Measurements from ENCODE around the gene ST3GAL3. TPM values are rescaled to one million over a fixed set of nuclear protein-coding genes. Genes with fewer than 3 reads are reported as not detected.

Gene ST3GAL3
- total RNA-seq, 4 donors from 2014 or later = 4.1 to 47.2 (median 19.0) TPM

GRCh38 chr1:43963890-43964289, 256.6 kb downstream of the ST3GAL3 start:
- DNase-seq = no peak
- TF ChIP-seq, protein P1, sequence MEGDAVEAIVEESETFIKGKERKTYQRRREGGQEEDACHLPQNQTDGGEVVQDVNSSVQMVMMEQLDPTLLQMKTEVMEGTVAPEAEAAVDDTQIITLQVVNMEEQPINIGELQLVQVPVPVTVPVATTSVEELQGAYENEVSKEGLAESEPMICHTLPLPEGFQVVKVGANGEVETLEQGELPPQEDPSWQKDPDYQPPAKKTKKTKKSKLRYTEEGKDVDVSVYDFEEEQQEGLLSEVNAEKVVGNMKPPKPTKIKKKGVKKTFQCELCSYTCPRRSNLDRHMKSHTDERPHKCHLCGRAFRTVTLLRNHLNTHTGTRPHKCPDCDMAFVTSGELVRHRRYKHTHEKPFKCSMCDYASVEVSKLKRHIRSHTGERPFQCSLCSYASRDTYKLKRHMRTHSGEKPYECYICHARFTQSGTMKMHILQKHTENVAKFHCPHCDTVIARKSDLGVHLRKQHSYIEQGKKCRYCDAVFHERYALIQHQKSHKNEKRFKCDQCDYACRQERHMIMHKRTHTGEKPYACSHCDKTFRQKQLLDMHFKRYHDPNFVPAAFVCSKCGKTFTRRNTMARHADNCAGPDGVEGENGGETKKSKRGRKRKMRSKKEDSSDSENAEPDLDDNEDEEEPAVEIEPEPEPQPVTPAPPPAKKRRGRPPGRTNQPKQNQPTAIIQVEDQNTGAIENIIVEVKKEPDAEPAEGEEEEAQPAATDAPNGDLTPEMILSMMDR (IDR thresholded peaks at IDR 0.05) = no peak
- TF ChIP-seq POLR2A (IDR thresholded peaks at IDR 0.05) = no peak
- Histone ChIP-seq H3K27me3 (no peaks in the 10 kb centered on the region), H3K27ac (no peak overlapping the region), H3K9me3 (no peaks in the 10 kb centered on the region), H3K4me1 (no peaks in the 10 kb centered on the region), H3K4me3 (no peak overlapping the region), H3K36me3 (no peaks in the 10 kb centered on the region)
- intact Hi-C loops (cut with DNase I; ENCODE audit: low total_unique reads) = no loop called here

DNA sequence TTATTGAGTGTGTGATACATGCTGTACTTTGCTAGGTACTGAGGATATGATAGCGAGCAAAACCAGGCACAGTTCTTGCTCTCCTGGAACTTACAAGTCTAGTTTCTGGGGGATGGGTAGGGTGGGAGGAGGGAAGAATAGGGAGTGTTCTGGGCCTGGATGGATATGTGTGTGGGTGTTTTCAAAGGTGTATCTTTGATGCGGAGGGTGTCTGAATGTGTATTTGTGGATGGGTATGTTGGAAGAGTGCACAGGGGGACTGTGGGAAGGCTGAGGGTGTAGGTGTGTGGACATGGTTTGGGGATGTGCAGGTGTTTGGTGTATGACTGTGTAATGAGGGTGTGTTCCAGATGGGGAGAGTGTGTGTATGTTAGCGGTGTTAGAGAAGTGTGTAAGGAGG, 258.0 kb downstream of the ST3GAL3 start:
- no peaks in the 10 kb centered on the region for H3K36me3 ChIP-seq
- intact Hi-C loops (cut with DNase I; ENCODE audit: low total_unique reads) = no loop called here

DNA sequence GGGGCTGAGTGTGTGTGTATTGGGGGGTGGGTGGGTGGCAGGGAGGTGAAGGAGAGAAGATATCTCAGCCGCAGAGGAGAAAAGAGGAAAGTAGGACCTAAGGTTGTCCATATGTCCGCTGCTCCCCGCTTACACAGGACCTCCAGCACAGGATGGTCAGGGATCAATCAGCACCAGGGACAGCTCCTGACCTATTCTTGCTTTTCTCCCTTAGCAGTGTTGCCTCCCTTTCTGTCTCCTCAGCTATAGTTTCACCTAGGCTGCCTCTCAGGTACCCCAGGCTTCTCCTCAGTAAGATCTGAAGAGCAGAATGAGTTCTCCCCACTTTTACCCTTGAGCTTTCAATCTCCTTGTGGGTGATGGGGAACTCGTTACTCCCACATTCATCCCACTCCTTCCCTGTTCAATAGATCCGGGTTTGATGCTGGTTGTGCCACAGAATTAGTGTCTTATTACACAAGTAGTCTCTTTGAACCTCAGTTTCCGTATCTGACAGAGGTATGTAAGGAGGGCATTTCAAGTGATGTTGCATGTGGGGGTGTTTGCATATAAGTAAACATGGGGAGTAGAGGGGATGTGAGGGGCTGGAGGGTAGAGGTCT, 261.1 kb downstream of the ST3GAL3 start:
- H3K27me3 ChIP-seq = no peaks in the 10 kb centered on the region
- H3K27ac ChIP-seq = no peak overlapping the region
- peaks cover 0 to 7% of the 10 kb centered on the region in 2 donors for H3K4me1 ChIP-seq
- H3K9me3 ChIP-seq = no peaks in the 10 kb centered on the region
- no peak for DNase-seq
- no peaks in the 10 kb centered on the region for H3K36me3 ChIP-seq
- intact Hi-C loops (cut with DNase I; ENCODE audit: low total_unique reads) = no loop called here
- TF ChIP-seq, protein P1 (IDR thresholded peaks at IDR 0.05) = no peak
- TF ChIP-seq POLR2A (IDR thresholded peaks at IDR 0.05) = no peak
- no peak overlapping the region for H3K4me3 ChIP-seq

More for the DNA sequence above, 258.0 kb downstream of the ST3GAL3 start:
- Histone ChIP-seq H3K4me3 (no peak overlapping the region), H3K9me3 (no peaks in the 10 kb centered on the region), H3K4me1 (peaks cover 0 to 4% of the 10 kb centered on the region in 2 donors), H3K27me3 (no peaks in the 10 kb centered on the region), H3K27ac (no peak overlapping the region)
- no peak for TF ChIP-seq POLR2A (IDR thresholded peaks at IDR 0.05)
- TF ChIP-seq, protein P1 (IDR thresholded peaks at IDR 0.05) = no peak
- no peak for DNase-seq

GRCh38 chr1:43969416-43969745, 262.0 kb downstream of the ST3GAL3 start:
- no peak overlapping the region for H3K27ac ChIP-seq

GRCh38 chr1:43969746-43970466, 262.6 kb downstream of the ST3GAL3 start, which contains the start of gene DPH2:
Gene DPH2, plus strand, starts transcription at chr1:43970010. Its CDS starts 166 bp downstream, at chr1:43970176.
- DNase-seq = peak; percentile 96 to 97

More at GRCh38 chr1:43969416-43969745, 262.0 kb downstream of the ST3GAL3 start:
- peak overlapping the region in 1 of 2 donors; percentile 88 for H3K4me3 ChIP-seq
- intact Hi-C loops (cut with DNase I; ENCODE audit: low total_unique reads) = no loop called here
- no peak for DNase-seq
- no peaks in the 10 kb centered on the region for H3K36me3 ChIP-seq
- H3K4me1 ChIP-seq = peaks cover 0 to 7% of the 10 kb centered on the region in 2 donors
- H3K9me3 ChIP-seq = no peaks in the 10 kb centered on the region
- no peak for TF ChIP-seq POLR2A (IDR thresholded peaks at IDR 0.05)
- TF ChIP-seq, protein P1 (IDR thresholded peaks at IDR 0.05) = no peak
- H3K27me3 ChIP-seq = no peaks in the 10 kb centered on the region

More at GRCh38 chr1:43969746-43970466, 262.6 kb downstream of the ST3GAL3 start, which contains the start of gene DPH2:
- Histone ChIP-seq H3K27me3 (no peaks in the 10 kb centered on the region), H3K36me3 (no peaks in the 10 kb centered on the region), H3K4me3 (peak within 1 kb of the TSS; percentile 71 to 88), H3K4me1 (peaks cover 0 to 7% of the 10 kb centered on the region in 2 donors), H3K9me3 (no peaks in the 10 kb centered on the region), H3K27ac (peak within 1 kb of the TSS in 1 of 2 donors; percentile 11)
- intact Hi-C loops (cut with DNase I; ENCODE audit: low total_unique reads) = no loop called here
- TF ChIP-seq, protein P1 (IDR thresholded peaks at IDR 0.05) = peak in 3 of 4 experiments; percentile 14 to 31 (median 19)
- peak in 1 of 2 donors; percentile 19 for TF ChIP-seq POLR2A (IDR thresholded peaks at IDR 0.05)

All from uterus (tissue), 4 donors.